Bronchus fibroblast of lung (primary cell): Measurements from ENCODE around the gene ST3GAL2. TPM values are rescaled to one million over a fixed set of nuclear protein-coding genes. Genes with fewer than 3 reads are reported as not detected.

Experiments
- total RNA-seq: library from RNA; depleted of rRNA; stranded (reverse); fragments of >200 nt; gene quantifications from 2 replicates; pipeline ENCODE4 v1.2.3, GENCODE V29; 2015

ST3GAL2 gene, protein sequence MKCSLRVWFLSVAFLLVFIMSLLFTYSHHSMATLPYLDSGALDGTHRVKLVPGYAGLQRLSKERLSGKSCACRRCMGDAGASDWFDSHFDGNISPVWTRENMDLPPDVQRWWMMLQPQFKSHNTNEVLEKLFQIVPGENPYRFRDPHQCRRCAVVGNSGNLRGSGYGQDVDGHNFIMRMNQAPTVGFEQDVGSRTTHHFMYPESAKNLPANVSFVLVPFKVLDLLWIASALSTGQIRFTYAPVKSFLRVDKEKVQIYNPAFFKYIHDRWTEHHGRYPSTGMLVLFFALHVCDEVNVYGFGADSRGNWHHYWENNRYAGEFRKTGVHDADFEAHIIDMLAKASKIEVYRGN
- 14.5 and 18.0 TPM in 2 replicates for total RNA-seq

GRCh38 chr16:70438969-70439862 lies at the start of gene ST3GAL2:
ST3GAL2 (minus strand) TSS chr16:70439100; CDS start chr16:70398530, 40,570 bp downstream.

GRCh38 chr16:70454222-70455034 lies 15.5 kb upstream of the ST3GAL2 start, which contains the start of gene FCSK:
FCSK (plus strand) TSS chr16:70454595; CDS start chr16:70463191, 8,596 bp downstream.

Other genes starting within 250 kb of the ST3GAL2 start
- gene EXOSC6, start 187.2 kb downstream of the ST3GAL2 start, total RNA-seq: 15.5 and 17.8 TPM in 2 replicates
- 154 and 166 TPM in 2 replicates for gene AARS1, start 149.6 kb downstream of the ST3GAL2 start, total RNA-seq
- gene DDX19B, start 139.9 kb downstream of the ST3GAL2 start, total RNA-seq: 35.0 and 38.4 TPM in 2 replicates
- gene DDX19A, start 92.2 kb downstream of the ST3GAL2 start, total RNA-seq: 34.5 and 35.2 TPM in 2 replicates
- 5.5 and 6.7 TPM in 2 replicates for gene FCSK, start 15.5 kb upstream of the ST3GAL2 start, total RNA-seq
- gene COG4, start 84.5 kb upstream of the ST3GAL2 start, total RNA-seq: 60.8 and 77.3 TPM in 2 replicates
- gene SF3B3, start 84.7 kb upstream of the ST3GAL2 start, total RNA-seq: 130 and 144 TPM in 2 replicates
- 0.84 and 1.9 TPM in 2 replicates for gene IL34, start 207.5 kb upstream of the ST3GAL2 start, total RNA-seq
- 75.5 and 76.1 TPM in 2 replicates for gene MTSS2, start 247.0 kb upstream of the ST3GAL2 start, total RNA-seq